ENCODE results near the gene CRYGC. TPM values are rescaled to one million over a fixed set of nuclear protein-coding genes. Genes with fewer than 3 reads are reported as not detected.

CRYGC gene
- polyA plus RNA-seq, 1 experiment = not detected

GRCh38 chr2:208098267-208098666 is 31.4 kb downstream of the CRYGC start:
- ChIA-PET POLR2A (no interaction called here), CTCF (no interaction called here)
- DNase-seq (ENCODE audit: low read depth) = no peak
- TF ChIP-seq CTCF (IDR thresholded peaks at IDR 0.05; ENCODE audit: insufficient read depth, low read depth, low read length) = no peak
- Histone ChIP-seq H3K27me3 (ENCODE audit: control insufficient read depth, insufficient read depth, low read length) (no peaks in the 10 kb centered on the region), H3K36me3 (ENCODE audit: control insufficient read depth, insufficient read depth, low read length) (no peaks in the 10 kb centered on the region), H3K4me3 (ENCODE audit: low read depth, low read length) (no peak overlapping the region)

- Histone ChIP-seq H3K36me3 (ENCODE audit: control insufficient read depth, insufficient read depth, low read length) (no peaks in the 10 kb centered on the region), H3K4me3 (ENCODE audit: low read depth, low read length) (no peak overlapping the region), H3K27me3 (ENCODE audit: control insufficient read depth, insufficient read depth, low read length) (no peaks in the 10 kb centered on the region)
- CTCF ChIA-PET = no interaction called here
- no peak for TF ChIP-seq CTCF (IDR thresholded peaks at IDR 0.05; ENCODE audit: insufficient read depth, low read depth, low read length)
- POLR2A ChIA-PET = no interaction called here
- no peak for DNase-seq (ENCODE audit: low read depth)
Observed at GRCh38 chr2:208097801-208098200, 31.8 kb downstream of the CRYGC start.

DNA sequence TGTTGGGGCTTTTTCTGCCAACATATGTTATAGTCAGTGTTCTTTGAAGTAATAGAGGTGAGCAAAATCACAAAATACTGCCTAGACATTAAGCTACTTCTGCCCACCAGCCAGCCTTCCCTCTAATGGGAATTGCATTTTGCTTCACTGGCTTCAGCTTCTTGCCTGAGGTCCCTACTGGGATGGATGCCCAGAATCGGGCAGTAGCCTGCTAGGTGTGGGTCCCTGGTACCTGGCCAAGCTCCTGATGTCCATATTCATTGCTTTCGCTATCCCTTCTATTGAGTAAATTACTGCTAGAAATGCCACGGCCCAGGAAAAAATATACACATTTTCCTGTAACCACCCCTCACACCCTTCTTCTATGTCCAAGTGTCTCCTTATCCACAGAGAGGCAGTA is 32.3 kb downstream of the CRYGC start:
- CTCF ChIA-PET = no interaction called here
- TF ChIP-seq CTCF (IDR thresholded peaks at IDR 0.05; ENCODE audit: insufficient read depth, low read depth, low read length) = no peak
- Histone ChIP-seq H3K4me3 (ENCODE audit: low read depth, low read length) (no peak overlapping the region), H3K27me3 (ENCODE audit: control insufficient read depth, insufficient read depth, low read length) (no peaks in the 10 kb centered on the region), H3K36me3 (ENCODE audit: control insufficient read depth, insufficient read depth, low read length) (no peaks in the 10 kb centered on the region)
- POLR2A ChIA-PET = no interaction called here
- DNase-seq (ENCODE audit: low read depth) = no peak

DNA sequence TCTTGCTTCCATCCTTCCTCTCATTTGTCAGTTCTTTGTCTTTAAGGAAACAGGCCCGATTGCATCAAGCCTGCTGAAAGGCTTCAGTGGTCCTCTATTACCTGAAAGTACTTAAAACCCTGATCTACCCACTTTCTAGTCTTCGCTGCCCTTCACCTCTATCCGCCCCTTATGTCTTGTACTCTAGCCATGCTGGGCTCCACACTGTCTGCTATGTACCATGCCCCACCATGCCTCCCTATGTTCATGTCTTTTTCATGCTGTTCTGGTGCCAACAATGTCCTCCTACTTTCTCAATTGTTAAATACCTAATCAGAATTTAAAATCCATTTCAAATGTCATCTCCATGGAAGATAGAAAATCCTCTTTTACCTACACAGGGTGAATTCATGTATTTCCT is 33.5 kb downstream of the CRYGC start:
- CTCF ChIA-PET = no interaction called here
- Histone ChIP-seq H3K4me3 (ENCODE audit: low read depth, low read length) (no peak overlapping the region), H3K27me3 (ENCODE audit: control insufficient read depth, insufficient read depth, low read length) (no peaks in the 10 kb centered on the region), H3K36me3 (ENCODE audit: control insufficient read depth, insufficient read depth, low read length) (no peaks in the 10 kb centered on the region)
- DNase-seq (ENCODE audit: low read depth) = no peak
- POLR2A ChIA-PET = no interaction called here
- no peak for TF ChIP-seq CTCF (IDR thresholded peaks at IDR 0.05; ENCODE audit: insufficient read depth, low read depth, low read length)

DNA sequence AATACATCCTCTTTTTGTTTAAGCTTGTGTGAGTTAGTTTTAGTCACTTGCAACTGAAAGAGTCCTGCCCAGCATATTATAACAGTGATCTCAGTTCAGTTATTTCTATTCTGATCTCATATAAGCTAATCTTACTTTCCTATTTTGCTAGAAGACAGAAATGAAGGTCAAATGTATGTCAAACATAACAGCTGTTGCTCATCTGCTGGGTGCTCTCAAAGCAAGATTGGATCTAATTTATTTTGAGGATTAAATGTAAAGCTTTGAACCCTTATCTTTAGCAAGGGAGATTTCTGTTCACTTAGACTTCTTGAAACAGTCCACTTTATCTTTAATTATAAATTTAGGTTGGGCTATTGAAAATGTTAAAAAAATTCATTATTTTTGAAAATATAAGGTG is 36.5 kb downstream of the CRYGC start:
- ChIA-PET CTCF (no interaction called here), POLR2A (no interaction called here)
- no peak for DNase-seq (ENCODE audit: low read depth)
- Histone ChIP-seq H3K36me3 (ENCODE audit: control insufficient read depth, insufficient read depth, low read length) (no peaks in the 10 kb centered on the region), H3K27me3 (ENCODE audit: control insufficient read depth, insufficient read depth, low read length) (no peaks in the 10 kb centered on the region), H3K4me3 (ENCODE audit: low read depth, low read length) (no peak overlapping the region)
- TF ChIP-seq CTCF (IDR thresholded peaks at IDR 0.05; ENCODE audit: insufficient read depth, low read depth, low read length) = no peak

Data from BJ (cell line).